Stimulated activated naive B cell treated with anti-CD40 and anti-IgM and Interleukin-4, amounts not matched to agents 10 μg/mL and 1 μg/mL and 100 μg/mL, for 72 hours (primary cell): ENCODE data around the gene HNRNPM.
A peak's percentile ranks its signal among the peaks of the same experiment; 100 is the strongest.

ENCODE experiments used
- ATAC-seq, 2 donors: fragments of 150-1000 bp; cut with Tn5 transposase; replicated peaks; 2 replicates each; pipeline ENCODE4 v1.10.0; 2021; ENCODE audit warnings: moderate library complexity in 1 of 2
- DNase-seq: peaks from one replicate; pipeline ENCODE4 v3.0.0; 2021
- H3K27ac Mint-ChIP-seq: one replicate; pipeline ENCODE4 v1.8.0; 2022; ENCODE audit warnings: mild to moderate bottlenecking, mixed read lengths
- H3K27me3 Mint-ChIP-seq, 2 donors: one replicate each; pipeline ENCODE4 v1.8.0; 2022; ENCODE audit warnings: mixed read lengths in 2 of 2
- H3K36me3 Mint-ChIP-seq, 2 donors: one replicate each; pipeline ENCODE4 v1.8.0; 2022; ENCODE audit warnings: mixed read lengths in 2 of 2, mild to moderate bottlenecking in 1 of 2
- H3K4me1 Mint-ChIP-seq, 2 donors: one replicate each; pipeline ENCODE4 v1.8.0; 2022; ENCODE audit warnings: mixed read lengths in 2 of 2, mild to moderate bottlenecking in 1 of 2
- H3K4me3 Mint-ChIP-seq, 2 donors: one replicate each; pipeline ENCODE4 v1.8.0; 2022; ENCODE audit warnings: mild to moderate bottlenecking in 2 of 2, mixed read lengths in 2 of 2, moderate library complexity in 1 of 2
- H3K9me3 Mint-ChIP-seq, 2 donors: one replicate each; pipeline ENCODE4 v1.8.0; 2022; ENCODE audit warnings: mixed read lengths in 2 of 2, mild to moderate bottlenecking in 1 of 2

Gene HNRNPM

DNA sequence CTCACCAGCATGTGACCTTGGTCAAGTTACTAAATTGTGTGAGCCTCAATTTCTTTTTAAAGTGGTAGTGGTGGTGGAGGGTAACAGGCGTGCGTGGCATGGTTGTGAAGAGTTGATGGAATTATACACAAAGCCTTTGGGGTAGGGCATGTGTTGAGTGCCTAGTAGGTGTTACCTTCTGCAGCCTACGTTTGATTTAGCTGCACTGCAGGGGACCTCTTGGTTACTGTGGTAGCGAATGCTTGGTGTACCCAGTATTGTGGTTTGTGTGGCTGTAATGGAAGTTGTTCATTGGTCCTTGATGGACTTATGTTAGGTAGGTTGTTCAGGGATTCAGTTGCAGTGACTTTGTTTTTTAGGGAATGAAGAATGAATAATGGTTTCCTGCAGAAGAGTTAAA lies 33.1 kb downstream of the HNRNPM start:
- H3K36me3 Mint-ChIP-seq, result peaks cover 52 to 56% of the 10 kb centered on the region in 2 donors
- no peaks in the 10 kb centered on the region for H3K27me3 Mint-ChIP-seq
- H3K27ac Mint-ChIP-seq, result peak overlapping the region; percentile 81
- H3K4me1 Mint-ChIP-seq, result peaks cover 29 to 36% of the 10 kb centered on the region in 2 donors
- H3K4me3 Mint-ChIP-seq, result no peak overlapping the region
- no peaks in the 10 kb centered on the region for H3K9me3 Mint-ChIP-seq
- no peak for ATAC-seq
- DNase-seq, result no peak

- DNase-seq (no peak), ATAC-seq (no peak)
- peak overlapping the region; percentile 27 for H3K27ac Mint-ChIP-seq
- H3K9me3 Mint-ChIP-seq, result no peaks in the 10 kb centered on the region
- peaks cover 26 to 29% of the 10 kb centered on the region in 2 donors for H3K4me1 Mint-ChIP-seq
- H3K36me3 Mint-ChIP-seq, result peaks cover 53 to 56% of the 10 kb centered on the region in 2 donors
- H3K4me3 Mint-ChIP-seq, result no peak overlapping the region
- H3K27me3 Mint-ChIP-seq, result no peaks in the 10 kb centered on the region
These were observed 33.8 kb downstream of the HNRNPM start for GRCh38 chr19:8478598-8478997.

- H3K9me3 Mint-ChIP-seq, result no peaks in the 10 kb centered on the region
- DNase-seq (no peak), ATAC-seq (no peak)
- H3K27ac Mint-ChIP-seq, result peak overlapping the region; percentile 6
- peaks cover 55 to 59% of the 10 kb centered on the region in 2 donors for H3K36me3 Mint-ChIP-seq
- peaks cover 12 to 14% of the 10 kb centered on the region in 2 donors for H3K4me1 Mint-ChIP-seq
- no peak overlapping the region for H3K4me3 Mint-ChIP-seq
- no peaks in the 10 kb centered on the region for H3K27me3 Mint-ChIP-seq
These were observed 36.4 kb downstream of the HNRNPM start for GRCh38 chr19:8481201-8481600.

DNA sequence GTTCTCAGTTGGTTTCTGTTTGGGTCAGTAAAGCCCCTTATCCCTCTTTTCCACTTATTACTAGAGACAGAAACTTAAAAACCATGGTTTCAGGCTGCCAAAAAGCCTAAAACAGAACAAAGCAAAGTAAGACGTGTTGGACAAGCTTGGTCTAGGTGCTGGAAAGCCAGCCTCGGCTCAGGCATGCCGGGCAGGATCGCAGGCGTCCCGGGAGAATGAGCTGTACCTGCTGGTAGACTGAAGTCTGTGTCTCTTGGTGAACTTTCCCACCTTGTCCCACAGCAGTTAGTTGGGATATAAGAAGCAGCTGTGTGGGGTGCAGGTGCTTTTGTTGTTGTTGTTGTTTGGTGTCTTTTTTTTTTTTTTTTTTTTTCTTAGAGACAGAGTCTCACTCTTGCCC lies 36.8 kb downstream of the HNRNPM start:
- Mint-ChIP-seq H3K36me3 (peaks cover 57 to 61% of the 10 kb centered on the region in 2 donors), H3K4me1 (peaks cover 14 to 17% of the 10 kb centered on the region in 2 donors), H3K9me3 (no peaks in the 10 kb centered on the region), H3K27me3 (no peaks in the 10 kb centered on the region), H3K27ac (peak overlapping the region; percentile 59), H3K4me3 (no peak overlapping the region)
- DNase-seq (no peak), ATAC-seq (no peak)

DNA sequence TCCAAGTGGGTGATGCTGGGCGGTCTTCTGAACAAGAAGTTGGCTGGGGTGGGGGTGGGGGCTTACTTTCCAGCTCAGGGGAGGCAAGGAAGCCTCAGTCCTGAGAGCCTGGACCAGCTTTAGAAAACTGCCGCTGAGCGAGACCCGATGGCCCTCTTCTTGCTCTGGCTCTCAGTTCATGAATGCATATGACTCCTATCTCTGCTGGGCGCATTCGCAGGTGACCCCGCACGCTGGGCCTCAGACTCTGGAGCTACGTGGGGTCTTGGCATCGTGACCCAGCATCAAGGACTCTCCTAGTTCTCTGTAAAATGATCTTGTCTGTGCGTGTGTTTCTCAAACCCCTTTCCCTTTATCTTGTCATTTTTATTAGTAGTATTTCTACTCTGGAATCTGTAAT lies 37.9 kb downstream of the HNRNPM start:
- ATAC-seq, result no peak
- peaks cover 20 to 26% of the 10 kb centered on the region in 2 donors for H3K4me1 Mint-ChIP-seq
- no peak for DNase-seq
- H3K9me3 Mint-ChIP-seq, result no peaks in the 10 kb centered on the region
- no peak overlapping the region for H3K4me3 Mint-ChIP-seq
- peaks cover 66% of the 10 kb centered on the region in 2 donors for H3K36me3 Mint-ChIP-seq
- H3K27me3 Mint-ChIP-seq, result no peaks in the 10 kb centered on the region
- peak overlapping the region; percentile 20 for H3K27ac Mint-ChIP-seq

DNA sequence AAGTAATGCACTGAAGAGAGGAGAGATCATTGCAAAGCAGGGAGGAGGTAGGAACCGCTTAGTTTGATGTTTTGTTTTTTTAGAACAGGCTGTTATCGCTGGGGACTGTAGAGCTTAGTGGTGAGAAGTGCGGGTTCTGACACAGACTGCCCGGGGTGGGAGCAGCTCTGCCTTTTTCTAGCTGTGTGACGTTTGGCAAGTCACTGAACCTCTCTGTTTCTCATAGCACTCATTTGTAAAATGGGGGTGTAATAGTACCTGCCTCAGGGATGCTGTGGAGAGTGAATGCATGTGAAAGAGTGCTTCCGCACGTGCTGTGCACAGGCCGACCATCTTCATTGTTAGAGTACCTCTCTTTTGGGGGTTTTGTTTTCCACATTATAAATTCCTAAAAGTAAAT lies 38.4 kb downstream of the HNRNPM start:
- Mint-ChIP-seq H3K36me3 (peaks cover 66% of the 10 kb centered on the region in 2 donors), H3K9me3 (no peaks in the 10 kb centered on the region), H3K27me3 (no peaks in the 10 kb centered on the region), H3K27ac (no peak overlapping the region), H3K4me3 (no peak overlapping the region), H3K4me1 (peaks cover 18 to 26% of the 10 kb centered on the region in 2 donors)
- ATAC-seq (no peak), DNase-seq (no peak)

DNA sequence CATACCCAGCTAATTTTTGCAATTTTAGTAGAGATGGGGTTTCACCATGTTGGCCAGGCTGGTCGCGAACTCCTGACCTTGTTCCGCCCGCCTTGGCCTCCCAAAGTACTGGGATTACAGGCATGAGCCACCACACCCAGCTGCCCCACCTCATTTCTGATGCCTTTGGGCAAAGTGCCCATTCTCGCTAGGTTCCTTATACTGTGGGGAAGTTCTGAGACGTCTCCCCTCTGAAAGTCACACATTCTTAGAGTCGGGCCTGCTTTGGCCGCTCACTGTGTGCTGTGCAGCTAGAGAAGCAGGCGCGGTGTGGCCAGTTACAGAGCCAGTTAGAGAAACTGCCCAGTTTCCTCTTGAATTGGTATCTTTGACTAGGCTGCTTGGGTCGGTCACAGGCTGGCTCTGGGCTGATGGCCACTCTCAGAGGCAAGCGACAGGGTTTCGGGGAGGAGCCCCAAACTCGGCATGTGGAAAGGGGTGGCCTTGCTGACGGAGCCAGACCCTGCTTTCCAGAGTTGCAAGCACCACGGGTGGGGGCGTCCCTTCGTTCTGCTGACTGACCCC lies 39.6 kb downstream of the HNRNPM start:
- DNase-seq (no peak), ATAC-seq (no peak)
- no peak overlapping the region for H3K27ac Mint-ChIP-seq
- no peak overlapping the region for H3K4me3 Mint-ChIP-seq
- H3K27me3 Mint-ChIP-seq, result no peaks in the 10 kb centered on the region
- H3K4me1 Mint-ChIP-seq, result peaks cover 17 to 27% of the 10 kb centered on the region in 2 donors
- H3K9me3 Mint-ChIP-seq, result no peaks in the 10 kb centered on the region
- peaks cover 67 to 72% of the 10 kb centered on the region in 2 donors for H3K36me3 Mint-ChIP-seq

- no peak overlapping the region for H3K4me3 Mint-ChIP-seq
- peaks cover 17 to 27% of the 10 kb centered on the region in 2 donors for H3K4me1 Mint-ChIP-seq
These were observed 41.0 kb downstream of the HNRNPM start for GRCh38 chr19:8485561-8486371.

GRCh38 chr19:8486661-8487136 lies 41.9 kb downstream of the HNRNPM start:
- no peaks in the 10 kb centered on the region for H3K9me3 Mint-ChIP-seq
- ATAC-seq, result no peak
- H3K27me3 Mint-ChIP-seq, result no peaks in the 10 kb centered on the region
- peak overlapping the region; percentile 94 for H3K27ac Mint-ChIP-seq
- H3K4me1 Mint-ChIP-seq, result peaks cover 18 to 27% of the 10 kb centered on the region in 2 donors
- H3K36me3 Mint-ChIP-seq, result peaks cover 70% of the 10 kb centered on the region in 2 donors
- no peak for DNase-seq
- H3K4me3 Mint-ChIP-seq, result peak overlapping the region in 1 of 2 donors; percentile 32

More at GRCh38 chr19:8485561-8486371, 41.0 kb downstream of the HNRNPM start:
- Mint-ChIP-seq H3K27ac (peak overlapping the region; percentile 84), H3K9me3 (no peaks in the 10 kb centered on the region), H3K36me3 (peaks cover 74 to 78% of the 10 kb centered on the region in 2 donors), H3K27me3 (no peaks in the 10 kb centered on the region)
- ATAC-seq (no peak), DNase-seq (no peak)

GRCh38 chr19:8487137-8487851 lies 42.5 kb downstream of the HNRNPM start:
- Mint-ChIP-seq H3K27me3 (no peaks in the 10 kb centered on the region), H3K9me3 (no peaks in the 10 kb centered on the region), H3K27ac (peak overlapping the region; percentile 94), H3K4me1 (peaks cover 18 to 27% of the 10 kb centered on the region in 2 donors), H3K36me3 (peaks cover 66 to 67% of the 10 kb centered on the region in 2 donors), H3K4me3 (peak overlapping the region in 1 of 2 donors; percentile 43)
- ATAC-seq (peak; percentile 72 to 78), DNase-seq (no peak)

- DNase-seq (no peak), ATAC-seq (no peak)
- Mint-ChIP-seq H3K27me3 (no peaks in the 10 kb centered on the region), H3K36me3 (peaks cover 57 to 61% of the 10 kb centered on the region in 2 donors), H3K9me3 (no peaks in the 10 kb centered on the region), H3K27ac (peak overlapping the region; percentile 94), H3K4me3 (peak overlapping the region in 1 of 2 donors; percentile 10), H3K4me1 (peaks cover 15 to 27% of the 10 kb centered on the region in 2 donors)
These were observed 43.6 kb downstream of the HNRNPM start for GRCh38 chr19:8488365-8488764.

DNA sequence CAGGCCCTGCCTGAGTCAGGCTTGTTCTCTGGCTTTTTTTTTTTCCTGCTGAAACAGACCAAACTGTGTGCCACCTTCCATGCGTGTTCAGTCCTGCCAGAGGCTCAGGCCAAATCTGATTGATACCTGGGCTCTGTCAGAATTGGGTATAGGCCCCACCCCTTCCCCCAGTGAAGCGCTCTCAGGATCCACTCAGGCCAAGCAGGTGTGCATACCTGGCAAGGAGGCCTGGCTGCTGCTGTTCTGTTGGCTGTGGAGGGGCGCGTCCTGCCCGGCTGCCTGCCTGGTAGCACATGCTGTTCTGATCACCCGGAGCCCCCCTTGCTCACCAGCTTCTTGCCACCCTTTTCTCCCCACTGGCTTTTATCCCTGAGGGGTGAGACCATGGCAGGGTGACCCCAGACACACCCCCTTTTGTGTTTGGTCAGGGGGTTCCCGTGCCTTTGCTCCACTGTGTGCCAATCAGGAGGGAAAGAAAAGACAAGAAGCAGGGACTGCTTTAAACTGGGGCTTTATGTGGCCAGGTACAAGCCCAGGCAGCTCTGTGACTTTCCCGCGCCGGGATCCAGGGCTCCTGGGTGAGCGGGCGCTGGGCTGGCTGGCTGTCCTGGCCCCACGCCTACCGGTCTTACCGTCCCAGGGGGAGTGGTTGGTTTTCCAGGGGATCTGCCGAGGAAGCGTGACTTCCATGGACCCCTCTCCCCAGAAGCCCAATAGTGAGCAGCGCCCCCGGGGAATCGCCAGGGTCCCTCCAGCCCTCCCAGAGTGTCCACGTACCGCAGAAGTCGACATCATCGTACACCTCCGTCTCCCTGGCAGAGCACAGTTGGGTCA lies 45.0 kb downstream of the HNRNPM start:
- H3K4me1 Mint-ChIP-seq, result peaks cover 17 to 38% of the 10 kb centered on the region in 2 donors
- ATAC-seq (no peak), DNase-seq (no peak)
- H3K4me3 Mint-ChIP-seq, result no peak overlapping the region
- H3K27me3 Mint-ChIP-seq, result no peaks in the 10 kb centered on the region
- peak overlapping the region; percentile 76 for H3K27ac Mint-ChIP-seq
- no peaks in the 10 kb centered on the region for H3K9me3 Mint-ChIP-seq
- H3K36me3 Mint-ChIP-seq, result peaks cover 52 to 53% of the 10 kb centered on the region in 2 donors

GRCh38 chr19:8490395-8490760 lies 45.6 kb downstream of the HNRNPM start:
- peak overlapping the region; percentile 76 for H3K27ac Mint-ChIP-seq
- no peaks in the 10 kb centered on the region for H3K9me3 Mint-ChIP-seq
- ATAC-seq (no peak), DNase-seq (no peak)
- H3K36me3 Mint-ChIP-seq, result peaks cover 46 to 47% of the 10 kb centered on the region in 2 donors
- no peak overlapping the region for H3K4me3 Mint-ChIP-seq
- no peaks in the 10 kb centered on the region for H3K27me3 Mint-ChIP-seq
- peaks cover 17 to 39% of the 10 kb centered on the region in 2 donors for H3K4me1 Mint-ChIP-seq
